ENCODE results near the gene MYORG.

Gene MYORG

DNA sequence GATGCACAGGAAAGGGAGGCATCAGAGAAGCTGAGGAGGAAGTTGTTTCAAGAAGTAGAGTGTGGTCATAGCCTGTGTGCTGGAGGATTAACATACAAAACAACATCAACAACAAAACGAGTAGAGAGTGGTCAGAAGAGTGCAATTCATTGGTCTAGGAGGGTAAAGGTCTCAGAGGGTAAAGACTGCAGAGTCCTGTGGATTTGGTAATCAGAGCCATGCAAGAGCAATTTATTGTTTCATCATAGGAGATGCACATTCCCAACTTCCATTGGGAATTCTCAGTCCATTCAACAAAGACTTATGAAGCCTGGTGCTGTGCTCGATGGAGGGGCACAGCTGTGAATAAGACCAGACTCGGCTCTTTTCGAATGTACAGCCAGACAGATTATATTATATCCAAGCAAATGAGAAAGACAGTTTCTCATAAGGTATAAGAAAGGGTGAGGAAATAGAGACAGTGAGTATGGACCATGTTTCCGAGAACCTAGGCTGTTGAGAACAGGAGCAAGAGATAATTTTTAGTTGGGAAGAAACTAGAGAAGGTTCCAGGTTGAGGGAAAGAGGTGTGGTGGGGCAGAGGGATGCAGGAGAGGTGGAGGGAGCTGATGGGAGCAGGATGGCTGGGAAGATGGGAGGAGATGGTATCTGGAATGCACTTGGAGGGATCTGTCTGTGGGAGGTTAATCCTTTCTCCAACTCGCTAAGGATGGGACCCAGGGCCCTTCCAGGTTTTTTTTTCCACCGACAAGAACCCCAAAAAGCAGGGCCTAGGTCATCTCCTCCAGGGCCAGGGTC is 7.9 kb upstream of the MYORG start:
- no peak for DNase-seq (ENCODE audit: low read depth)

DNA sequence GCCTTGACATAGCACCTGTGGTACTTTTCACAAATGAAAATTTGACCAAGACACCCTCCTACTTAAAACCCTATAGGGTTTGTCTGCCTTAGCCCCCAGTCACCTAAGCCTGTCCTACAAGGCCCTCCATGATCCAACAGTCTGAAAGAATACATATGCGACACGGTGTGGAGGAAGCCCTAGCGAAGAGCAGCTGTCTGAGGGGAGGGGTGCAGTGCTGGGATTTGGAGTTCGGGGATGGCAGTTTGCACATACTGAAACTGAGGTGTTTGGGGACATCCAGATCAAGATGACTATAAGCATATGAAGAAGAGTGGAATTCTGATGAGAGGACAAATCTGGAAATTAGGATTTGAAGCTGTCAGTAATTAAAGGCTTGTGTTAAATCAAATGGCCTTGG is 7.2 kb upstream of the MYORG start:
- DNase-seq (ENCODE audit: low read depth) = no peak

DNA sequence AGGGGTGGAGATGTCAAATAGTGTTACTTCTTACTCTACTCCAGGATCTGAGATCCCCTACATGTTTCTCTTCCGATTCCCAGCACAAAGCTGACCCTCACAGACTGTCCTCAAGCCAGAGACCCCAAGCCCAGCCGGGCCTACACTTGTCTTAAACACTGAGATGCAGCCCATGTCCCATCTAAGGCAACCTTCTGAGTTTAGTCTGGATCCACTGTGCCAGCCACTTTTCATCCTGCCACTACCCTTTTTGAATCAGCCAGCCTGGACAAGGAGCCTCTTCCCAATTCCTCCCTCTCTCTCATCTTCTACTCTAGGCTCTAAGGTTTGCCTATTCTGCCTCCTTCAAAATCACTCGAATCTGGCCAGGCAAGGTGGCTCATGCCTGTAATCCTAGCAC is 6.2 kb upstream of the MYORG start:
- DNase-seq (ENCODE audit: low read depth) = no peak

DNA sequence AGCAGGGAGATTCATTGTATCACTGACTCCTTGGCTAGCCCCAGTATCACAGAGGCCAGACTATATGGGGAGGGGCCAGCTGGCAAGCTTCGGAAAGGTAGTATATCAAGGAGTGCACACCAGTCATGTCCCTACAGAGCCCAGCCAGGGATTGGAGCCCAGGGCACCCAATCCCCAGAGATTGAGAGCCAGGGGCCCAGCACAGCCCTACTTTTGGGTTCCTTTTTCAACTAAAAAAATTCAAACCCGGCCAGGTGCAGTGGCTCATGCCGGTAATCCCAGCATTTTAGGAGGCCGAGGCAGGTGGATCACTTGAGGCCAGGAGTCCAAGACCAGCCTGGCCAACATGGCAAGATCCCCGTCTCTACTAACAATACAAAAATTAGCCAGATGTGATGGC is 5.4 kb upstream of the MYORG start:
- no peak for DNase-seq (ENCODE audit: low read depth)

DNA sequence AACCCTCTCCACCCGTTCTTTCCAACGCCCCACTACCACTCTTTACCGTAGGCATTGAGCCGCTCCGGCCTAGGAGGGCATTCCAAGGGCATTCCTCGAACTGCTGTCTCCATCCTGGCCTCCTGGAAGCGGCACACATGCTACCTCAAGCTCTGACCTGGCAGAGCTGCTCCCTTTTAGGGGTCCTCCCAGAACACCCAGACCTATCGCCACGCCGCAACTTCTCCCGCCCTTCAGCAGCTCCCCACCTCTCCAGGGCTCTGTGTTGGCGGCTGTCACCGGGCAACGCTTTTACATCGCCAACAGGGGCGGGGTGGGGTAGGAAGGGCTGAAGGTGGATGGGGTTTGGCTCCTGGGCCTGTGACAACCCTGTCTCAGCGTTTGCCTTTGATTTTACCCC is 4.6 kb upstream of the MYORG start:
- no peak for DNase-seq (ENCODE audit: low read depth)

DNA sequence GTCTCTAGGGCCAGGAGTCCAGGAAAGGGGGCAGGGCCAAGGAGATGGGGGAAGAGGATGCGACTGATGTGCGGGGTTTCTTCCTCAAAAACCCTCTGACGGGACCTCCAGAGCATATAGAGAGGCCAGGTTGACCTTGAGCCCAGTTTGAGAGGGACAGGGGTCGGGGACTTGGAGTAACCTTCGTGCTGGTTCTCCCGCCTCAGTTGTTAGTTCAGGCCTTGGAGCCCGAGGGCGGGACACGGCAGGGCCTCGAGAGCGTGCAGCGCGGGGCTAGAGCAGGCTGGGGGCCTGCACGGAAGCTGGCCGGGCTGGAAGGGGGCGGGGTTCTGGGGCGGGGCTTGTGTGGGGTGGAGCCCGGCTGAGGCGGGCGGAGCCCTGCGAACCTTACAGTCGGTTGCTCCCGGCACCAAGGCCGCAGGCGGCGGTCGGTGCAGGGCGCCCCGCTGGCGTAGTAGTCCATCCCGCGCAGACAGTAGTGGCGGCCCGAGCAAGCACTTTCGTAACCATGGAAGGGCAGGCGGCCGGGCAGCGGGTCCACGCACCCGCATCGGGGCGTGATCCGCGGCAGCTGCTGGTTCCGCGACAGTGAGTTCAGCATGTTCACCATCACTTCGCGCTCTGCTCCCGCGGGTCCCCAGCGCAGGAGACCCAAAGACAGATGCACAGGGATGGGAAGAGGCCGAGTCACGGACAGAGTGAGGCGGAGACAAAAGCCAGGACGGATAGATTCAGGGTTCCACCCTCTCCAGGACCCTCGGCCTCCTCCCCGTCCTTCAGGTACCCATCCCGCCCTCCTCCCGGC is 4.0 kb upstream of the MYORG start:
- DNase-seq (ENCODE audit: low read depth) = peak; percentile 70

DNA sequence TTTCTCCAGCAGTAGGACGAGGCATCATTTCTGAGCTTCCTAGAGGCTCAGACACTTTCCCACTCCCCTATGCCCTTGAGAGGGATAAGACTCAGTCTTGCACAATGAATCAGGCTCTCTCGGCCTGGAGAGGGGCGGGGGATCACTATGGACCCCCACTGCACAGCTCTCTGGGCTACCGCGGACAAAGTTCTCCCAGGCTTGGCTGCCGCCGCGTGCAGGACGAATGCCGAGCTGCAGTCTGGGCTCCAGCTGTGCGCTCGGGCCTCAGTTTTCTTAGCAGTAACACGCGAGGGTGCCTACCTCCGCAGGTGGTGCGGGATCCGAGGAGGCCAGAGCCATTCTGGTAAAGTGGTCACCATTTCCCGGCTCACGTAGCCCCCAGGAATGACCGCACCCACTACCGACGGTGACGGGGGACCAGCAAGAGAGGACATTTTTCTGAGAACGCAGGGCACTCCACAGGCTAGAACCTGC is 3.4 kb upstream of the MYORG start:
- no peak for DNase-seq (ENCODE audit: low read depth)

DNA sequence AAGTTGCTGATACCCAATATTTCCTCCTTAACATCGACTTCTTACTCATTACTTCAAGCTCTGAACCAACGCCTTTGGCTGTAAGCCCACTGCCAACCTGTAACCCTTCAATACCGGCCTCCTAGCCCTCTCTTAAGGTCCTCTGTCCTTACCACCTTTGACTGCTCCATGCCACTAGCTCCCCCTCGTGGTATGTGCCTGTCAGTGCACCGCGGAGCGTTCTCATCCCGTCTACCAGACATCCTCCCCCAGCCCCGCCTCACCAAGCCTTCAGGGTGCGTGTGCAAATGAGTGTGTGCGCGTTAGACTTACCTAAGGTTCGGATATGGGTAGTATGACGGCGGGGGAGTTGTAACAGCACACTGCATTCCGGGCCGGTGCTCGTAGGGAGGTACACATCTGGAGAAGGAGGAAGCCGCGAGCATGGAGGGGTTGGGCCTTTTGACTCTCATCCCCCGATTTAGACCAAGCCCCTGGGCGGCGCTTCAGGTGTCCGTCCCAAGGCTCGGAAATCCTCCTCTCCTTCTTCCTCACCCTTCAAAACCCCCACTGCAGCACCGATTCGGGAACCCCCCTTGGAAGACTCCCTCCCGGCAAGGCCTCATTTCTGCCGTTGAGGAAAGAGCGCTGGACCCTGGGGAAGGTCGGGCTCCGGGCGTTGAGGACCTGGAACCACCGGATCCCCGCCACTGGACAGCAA is 2.8 kb upstream of the MYORG start:
- DNase-seq (ENCODE audit: low read depth) = peak; percentile 85

DNA sequence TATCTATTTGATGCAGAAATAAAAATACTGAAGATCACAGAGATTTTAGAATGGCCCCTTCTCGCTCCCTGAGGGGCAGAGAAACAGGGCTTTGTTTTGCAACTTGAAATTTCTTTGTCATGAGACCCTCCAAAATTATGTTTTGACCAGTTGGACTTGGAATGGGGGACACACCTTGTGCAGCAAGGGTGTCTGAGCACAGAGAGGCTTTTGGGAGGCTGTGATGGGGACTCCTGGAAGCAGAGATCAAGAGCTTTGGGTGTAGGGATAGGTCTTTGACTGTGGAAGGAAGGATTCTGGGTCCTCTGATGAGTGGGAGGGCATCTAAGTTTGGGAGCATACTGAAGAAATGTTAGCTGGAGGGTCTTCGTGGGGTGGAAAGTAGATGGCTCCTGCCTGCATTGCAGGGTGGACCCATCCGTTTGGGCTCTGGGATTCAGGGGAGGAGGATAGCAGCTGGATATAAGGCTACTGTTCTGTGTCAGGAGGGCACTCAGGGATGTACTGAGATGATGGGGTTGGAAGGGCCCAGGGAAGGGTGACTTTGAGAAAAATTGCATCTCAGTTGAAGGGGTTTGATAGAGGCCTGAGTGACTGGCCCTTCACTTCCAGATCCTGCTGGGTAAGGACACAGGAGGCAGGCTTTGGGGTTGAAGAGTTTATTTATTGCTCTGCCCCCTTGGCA is 1.8 kb upstream of the MYORG start:
- DNase-seq (ENCODE audit: low read depth) = no peak

DNA sequence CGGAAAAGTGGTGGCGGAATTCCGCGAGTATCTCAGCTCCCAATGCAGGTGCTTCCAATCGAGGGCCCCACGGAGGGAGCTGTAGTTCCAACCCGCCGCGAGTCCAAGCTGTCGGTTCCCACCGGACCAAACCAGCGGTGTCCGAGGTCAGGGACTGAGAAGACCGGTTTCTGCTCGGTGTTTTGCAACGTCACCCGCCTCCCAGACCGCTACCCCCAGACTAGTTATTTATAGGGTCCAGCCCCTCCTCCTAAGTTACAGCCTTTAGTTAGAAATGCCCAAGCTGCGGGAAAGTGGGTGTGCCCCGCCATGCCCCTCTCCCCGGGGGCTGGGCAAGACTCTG is 677 bp upstream of the MYORG start:
- DNase-seq (ENCODE audit: low read depth) = no peak

DNA sequence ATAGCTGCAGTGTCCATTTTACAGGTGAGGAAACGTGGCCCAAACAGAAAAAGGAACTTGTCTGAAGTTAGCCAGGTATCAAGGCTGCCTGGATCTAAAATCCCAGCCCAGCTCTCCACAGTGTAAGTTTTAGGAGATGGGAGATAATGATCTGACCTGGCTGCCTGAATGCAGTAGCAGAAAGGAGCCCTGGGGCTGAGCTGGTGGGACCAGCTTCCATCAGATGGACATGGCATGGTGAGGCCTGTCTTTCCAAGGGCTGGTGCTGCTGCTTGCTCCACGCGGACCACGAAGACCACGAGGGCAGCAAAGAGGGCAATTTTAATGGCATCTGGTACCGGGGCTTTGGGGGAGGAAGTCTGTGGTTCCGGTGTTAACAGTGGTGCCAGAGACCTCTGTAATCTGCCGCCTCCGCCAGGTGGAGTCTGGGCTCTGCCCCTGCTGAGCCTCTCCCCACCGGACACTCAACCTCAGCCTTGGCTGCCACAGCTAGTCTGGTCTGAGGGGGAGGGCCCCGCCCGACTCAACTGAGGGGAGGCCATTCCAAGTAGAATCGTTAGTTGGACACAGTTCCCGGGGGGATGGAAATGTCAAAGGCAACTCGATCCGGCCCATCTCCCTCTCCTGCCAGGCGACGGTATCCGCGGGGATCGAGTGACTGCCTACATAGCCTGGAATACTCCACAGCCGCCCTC is 650 bp downstream of the MYORG start:
- DNase-seq (ENCODE audit: low read depth) = peak; percentile 23

DNA sequence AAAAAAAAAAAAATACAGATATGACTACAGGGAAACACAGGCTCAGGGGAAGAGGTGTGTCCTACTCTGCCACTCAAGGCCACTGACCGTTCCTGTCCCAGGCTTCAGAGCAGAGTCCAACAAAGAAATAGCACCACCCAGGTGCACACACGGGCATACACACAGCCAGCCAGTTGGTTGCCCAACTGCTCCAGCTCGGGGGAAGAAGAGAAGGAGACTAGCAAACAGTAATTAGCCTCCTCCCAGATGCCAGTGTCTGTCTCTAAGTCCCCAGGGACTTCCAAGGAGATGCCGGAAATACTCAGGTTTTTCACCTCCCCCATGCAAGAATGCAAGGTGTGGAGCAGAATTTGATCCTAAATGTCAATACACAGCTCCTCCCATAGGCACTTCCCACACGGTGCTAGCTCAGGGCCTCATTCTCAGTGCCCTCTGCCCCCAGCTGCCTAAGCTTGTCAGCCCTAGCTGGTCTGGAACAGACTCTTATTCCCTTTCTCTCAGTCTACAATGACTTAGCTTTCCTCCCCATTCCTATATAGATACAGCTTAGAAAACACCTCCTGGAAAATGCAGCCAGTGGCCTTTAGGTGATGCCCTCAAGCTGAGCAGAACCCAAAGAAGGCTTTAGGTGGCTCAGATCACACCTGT is 1.7 kb downstream of the MYORG start:
- no peak for DNase-seq (ENCODE audit: low read depth)

DNA sequence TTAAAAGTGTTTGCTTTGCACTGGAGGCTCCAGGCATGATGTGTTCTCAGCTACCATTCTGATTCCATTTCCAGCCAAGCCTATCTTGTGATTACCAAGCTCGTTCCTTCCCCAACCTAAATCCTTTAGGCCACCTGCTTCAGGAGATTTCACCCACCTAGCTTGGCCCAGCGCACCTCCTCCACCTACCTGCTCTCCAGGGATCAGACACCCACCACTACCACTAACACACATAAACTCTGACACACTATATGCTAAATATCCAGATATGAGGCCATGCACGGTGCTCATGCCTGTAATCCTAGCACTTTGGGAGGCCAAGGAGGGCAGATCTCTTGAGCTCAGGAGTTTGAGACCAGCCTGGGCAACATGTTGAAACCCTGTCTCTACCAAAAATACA is 2.4 kb downstream of the MYORG start:
- no peak for DNase-seq (ENCODE audit: low read depth)

DNA sequence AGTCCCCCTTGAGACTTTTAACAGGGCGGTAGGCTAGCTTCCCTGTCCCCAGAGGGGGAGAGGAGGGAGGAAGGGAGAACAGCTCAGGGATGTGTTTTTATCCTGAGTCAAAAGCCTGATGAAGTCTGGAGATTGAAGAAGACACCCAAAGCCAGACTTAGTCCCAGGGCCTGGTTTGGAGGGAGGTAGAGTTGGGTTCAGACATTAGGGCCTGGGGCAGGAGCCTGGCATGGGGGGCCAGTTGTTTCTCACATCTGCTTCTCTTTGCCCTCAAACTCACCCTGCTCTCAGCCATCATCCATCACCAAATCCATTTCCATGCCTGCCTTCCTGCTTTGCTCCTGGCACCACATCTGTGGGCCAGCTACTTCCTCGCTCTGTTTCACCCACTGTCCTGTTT is 2.9 kb downstream of the MYORG start:
- DNase-seq (ENCODE audit: low read depth) = no peak

DNA sequence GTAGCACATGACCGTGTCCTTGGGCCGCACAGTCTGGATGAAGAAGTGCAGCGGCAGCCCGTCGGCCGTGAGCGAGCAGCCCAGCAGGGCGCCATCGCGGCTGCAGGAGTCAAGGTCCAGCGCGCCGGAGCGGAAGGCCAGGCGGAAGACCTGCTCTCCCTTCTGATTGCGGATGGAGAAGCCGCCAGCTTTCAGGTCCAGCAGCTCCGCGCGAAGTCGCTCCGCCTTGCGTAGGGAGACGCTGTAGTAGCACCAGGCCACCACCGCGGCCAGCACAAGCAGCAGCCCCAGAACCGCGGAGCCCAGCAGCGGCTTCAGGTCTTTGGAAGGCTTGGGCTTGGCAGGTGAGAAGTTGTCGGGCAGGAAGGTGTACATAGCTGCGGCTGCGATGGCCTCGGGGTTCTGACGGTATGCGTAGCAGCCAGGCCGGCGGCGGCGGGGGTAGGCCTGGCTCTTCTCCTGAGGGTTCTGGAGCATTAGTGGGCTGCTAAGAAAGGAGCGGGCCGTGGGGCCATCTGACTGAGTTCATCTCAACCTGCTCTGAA is 4.2 kb downstream of the MYORG start:
- DNase-seq (ENCODE audit: low read depth) = no peak

DNA sequence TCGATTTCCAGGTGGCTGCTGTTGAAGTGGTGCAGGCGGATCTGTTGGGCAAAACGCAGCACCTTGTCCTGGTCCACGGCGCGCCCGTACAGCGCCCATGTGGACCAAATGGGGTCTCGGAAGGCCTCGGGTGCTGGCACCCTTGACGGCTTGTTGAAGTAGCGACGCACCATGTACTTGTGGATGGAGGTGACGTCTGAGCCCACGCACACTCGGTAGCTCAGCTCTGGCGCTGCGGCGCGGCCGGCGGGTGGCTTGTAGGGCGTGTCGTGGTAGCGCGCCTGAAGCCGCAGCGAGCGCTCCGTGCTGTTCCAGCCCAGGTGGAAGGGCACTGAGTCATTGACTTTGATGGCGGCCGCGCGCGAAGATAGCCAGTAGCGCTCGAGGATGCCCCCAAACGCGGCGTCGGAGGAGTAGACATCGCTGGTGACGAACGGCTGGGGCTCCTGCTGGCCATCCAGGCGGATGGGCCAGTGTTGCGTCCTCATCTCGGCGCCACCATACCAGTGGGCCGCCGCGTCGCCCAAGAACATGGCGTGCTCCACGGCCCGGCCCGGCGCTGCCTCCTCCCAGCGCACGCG is 4.7 kb downstream of the MYORG start:
- no peak for DNase-seq (ENCODE audit: low read depth)

DNA sequence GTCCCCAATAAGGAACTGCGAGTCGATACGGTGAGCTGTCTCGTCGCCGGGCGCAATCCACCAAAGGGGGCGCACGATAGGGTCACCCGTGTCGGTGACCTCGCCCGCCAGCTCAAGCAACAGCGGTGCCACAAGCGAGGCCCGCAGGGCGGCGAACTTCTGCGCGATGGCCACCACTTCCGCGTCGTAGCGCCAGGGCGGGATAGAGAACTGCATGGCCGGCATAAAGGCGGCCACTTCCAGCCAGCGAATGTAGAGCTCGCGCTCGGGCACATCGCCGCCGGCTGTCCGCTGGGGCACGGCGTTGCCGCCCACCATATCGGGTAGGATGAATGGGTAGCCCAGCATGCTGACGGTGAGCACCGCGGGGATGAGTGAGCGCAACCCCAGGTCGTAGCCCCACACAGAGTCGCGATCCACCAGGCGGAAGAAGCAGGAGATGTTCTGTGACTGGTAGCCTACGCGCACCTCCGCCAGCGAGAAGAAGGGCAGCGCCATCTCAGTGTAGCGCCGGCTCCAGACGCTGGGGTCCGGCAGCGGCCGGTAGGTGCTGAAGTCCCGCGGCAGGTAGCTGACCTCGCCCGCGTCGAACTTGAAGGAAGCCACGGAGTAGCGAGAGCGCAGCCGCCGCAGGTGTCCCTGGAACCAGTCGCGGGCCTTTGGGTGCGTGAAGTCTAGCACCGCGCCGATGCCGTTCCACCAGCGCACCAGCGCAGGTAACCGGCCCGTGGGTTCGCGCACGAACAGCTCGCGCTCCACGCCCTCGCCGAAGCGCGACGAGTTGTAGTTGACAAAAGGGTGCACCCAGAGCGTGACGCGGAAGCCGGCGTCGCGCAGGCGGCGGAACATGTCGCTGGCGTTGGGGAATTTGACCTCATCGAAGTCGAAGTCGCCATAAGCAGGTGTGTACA is 5.5 kb downstream of the MYORG start:
- DNase-seq (ENCODE audit: low read depth) = no peak

DNA sequence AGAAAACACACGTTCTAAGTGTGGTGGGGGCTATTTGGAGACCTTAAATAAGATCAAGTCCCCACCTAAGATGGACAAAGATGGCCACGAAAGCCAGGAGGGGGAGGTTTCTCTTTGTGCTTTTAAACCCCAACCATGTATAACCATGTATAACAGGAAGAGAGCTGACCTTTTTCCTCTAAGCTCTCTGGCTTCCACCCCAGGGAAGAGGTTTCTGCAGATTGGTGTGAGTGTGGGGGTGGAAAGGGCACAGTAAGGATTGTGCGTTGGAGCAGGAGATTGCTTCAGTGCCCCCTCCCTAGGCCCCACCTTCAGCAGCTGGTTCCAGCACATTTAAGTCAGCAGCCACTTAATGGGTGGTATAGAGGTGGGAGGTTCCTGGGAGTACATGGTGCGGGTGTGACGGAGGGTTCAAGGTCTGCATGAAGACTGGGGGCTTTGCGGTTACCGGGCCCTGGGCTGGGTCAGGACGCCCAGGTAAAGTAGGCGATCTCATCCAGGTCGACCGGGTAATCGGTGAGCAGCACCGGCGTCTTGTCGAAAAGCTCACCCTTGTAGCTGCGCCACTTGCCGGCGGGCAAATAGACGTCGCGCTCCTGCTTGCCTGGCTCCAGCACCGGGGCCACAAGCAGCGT is 6.2 kb downstream of the MYORG start:
- DNase-seq (ENCODE audit: low read depth) = no peak

DNA sequence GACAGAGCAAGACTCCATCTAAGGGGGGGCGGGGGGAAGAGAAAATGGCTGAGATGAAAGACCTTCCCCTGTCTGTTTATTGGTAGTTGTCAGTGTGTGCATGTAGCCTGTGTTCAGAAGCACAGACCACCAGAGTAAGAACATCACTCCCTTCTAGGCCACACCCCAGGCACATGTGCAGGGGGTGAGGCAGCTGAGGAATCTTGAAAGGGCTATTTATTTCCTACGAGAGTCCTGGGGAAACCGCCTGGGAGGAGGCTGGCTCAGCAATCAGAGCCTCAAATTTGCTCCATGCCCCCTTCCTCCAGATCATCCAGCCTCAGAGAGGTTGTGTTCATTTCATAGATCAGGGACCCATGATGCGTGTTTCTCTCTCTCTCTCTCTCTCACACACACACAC is 7.1 kb downstream of the MYORG start:
- DNase-seq (ENCODE audit: low read depth) = no peak
